Gastroesophageal sphincter (tissue), 3 donors: ENCODE data around the gene TMEM123.

Source experiments
- CTCF ChIP-seq, 4 experiments: fragments of 200-600 bp in 2 of 4; fragments of 450-650 bp in 2 of 4; sonication (generic) in 1 of 4; IDR thresholded peaks; one replicate each; pipeline ENCODE4 v1.5.1; 2017 to 2019; ENCODE audit warnings: antibody characterized with exemption in 4 of 4, mild to moderate bottlenecking in 2 of 4, moderate library complexity in 2 of 4
- POLR2A ChIP-seq, 2 donors: fragments of 450-650 bp; IDR thresholded peaks; one replicate each; pipeline ENCODE4 v1.6.1; 2017; ENCODE audit warnings: antibody characterized with exemption in 2 of 2, mild to moderate bottlenecking in 2 of 2, moderate library complexity in 1 of 2
- POLR2AphosphoS5 ChIP-seq: sonication (generic); formaldehyde crosslinking; IDR thresholded peaks from one replicate; pipeline ENCODE4 v1.6.1; 2017; ENCODE audit warnings: antibody characterized with exemption

- TF ChIP-seq POLR2A (IDR thresholded peaks at IDR 0.05) = no peak
- TF ChIP-seq CTCF (IDR thresholded peaks at IDR 0.05) = no peak
- TF ChIP-seq POLR2AphosphoS5 = no peak
Measured at GRCh38 chr11:102448869-102449224, 3.7 kb downstream of the TMEM123 start.
